Erythroblast (primary cell): Measurements from ENCODE around the gene P2RY14.

Experiments
- GATA1 ChIP-seq: IDR thresholded peaks from 2 replicates; pipeline ENCODE4 v1.6.1; 2011; ENCODE audit warnings: low read depth, mild to moderate bottlenecking, control low read depth, low read length, moderate library complexity
- POLR2A ChIP-seq: IDR thresholded peaks from 2 replicates; pipeline ENCODE4 v1.6.1; 2011; ENCODE audit warnings: mild to moderate bottlenecking, low read length

- TF ChIP-seq POLR2A, result no peak
- no peak for TF ChIP-seq GATA1
Observed at GRCh38 chr3:151290673-151291072, 12.3 kb upstream of the P2RY14 start.
